HepG2 (cell line): ENCODE data around the gene TNFSF18. TPM values are rescaled to one million over a fixed set of nuclear protein-coding genes. Genes with fewer than 3 reads are reported as not detected.

Source experiments
- ATAC-seq: fragments of 200-7000 bp; cut with Tn5 transposase; 3 replicates; pipeline ENCODE4 v1.9.1; 2020; ENCODE audit warnings: mild to moderate bottlenecking, moderate library complexity
- BruUV-seq: library from RNA; stranded (reverse); fragments of 400-500 nt; replicated peaks from 2 replicates; lab custom pipeline; 2021; lab: Mats Ljungman, UMichigan
- CTCF ChIA-PET: fragments of 300-600 bp; formaldehyde crosslinking; extraction: SDS; loops from one replicate; lab custom pipeline; 2021; ENCODE audit warnings: low total read pairs, inconsistent platforms, low intra/inter-chr PET ratio; lab: Yijun Ruan, JAX
- POLR2A ChIA-PET: fragments of 350-600 bp; sonication (Branson Sonifier 250); formaldehyde crosslinking; loops from one replicate; lab custom pipeline; 2020; ENCODE audit warnings: antibody characterized with exemption, inconsistent platforms; lab: Yijun Ruan, JAX
- DNase-seq: peaks from one replicate; pipeline ENCODE4 v3.0.0-alpha.2; 2015; ENCODE audit warnings: low spot score
- FAIRE-seq: peaks from 3 replicates; lab custom pipeline; 2011; peaks lifted over from hg19 to GRCh38; lab: Jason Lieb, UNC
- H2AFZ ChIP-seq: one replicate; pipeline ENCODE4 v1.6.1; 2011; ENCODE audit warnings: low read length, inconsistent platforms
- H3K27ac ChIP-seq: fragments of 300-600 bp; 3 replicates; pipeline ENCODE4 v1.8.0; 2011; ENCODE audit warnings: mixed run types, mild to moderate bottlenecking, mixed read lengths, low read length, inconsistent platforms; ENCODE audit not compliant: insufficient read depth; ENCODE audit errors: extremely low read length
- H3K27me3 ChIP-seq, 2 experiments: fragments of 200-600 bp in 1 of 2; 2 replicates in 1 of 2; 3 replicates in 1 of 2; pipeline versions ENCODE4 v1.6.0 to v1.8.0; 2011; ENCODE audit warnings: low read length in 2 of 2, mild to moderate bottlenecking in 2 of 2, moderate library complexity in 2 of 2, inconsistent platforms in 1 of 2; ENCODE audit not compliant: insufficient read depth in 2 of 2, control insufficient read depth in 1 of 2
- H3K36me3 ChIP-seq, 2 experiments: fragments of 200-600 bp in 1 of 2; replicated peaks in 1 of 2; 2 replicates in 1 of 2; 3 replicates in 1 of 2; pipeline versions ENCODE4 v1.5.1 to v1.8.0; 2011; ENCODE audit warnings: low read length in 2 of 2, inconsistent platforms in 1 of 2; ENCODE audit not compliant: insufficient read depth in 2 of 2, control insufficient read depth in 1 of 2
- H3K4me1 ChIP-seq: 2 replicates; pipeline ENCODE4 v1.5.1; 2012; ENCODE audit warnings: low read length, inconsistent platforms; ENCODE audit not compliant: insufficient read depth
- H3K4me2 ChIP-seq: 2 replicates; pipeline ENCODE4 v1.6.0; 2011; ENCODE audit warnings: low read depth, low read length, inconsistent platforms
- H3K4me3 ChIP-seq, 3 experiments: fragments of 200-600 bp in 1 of 3; sonication (generic), shearing (Covaris generic) in 1 of 3; replicated peaks in 1 of 3; 2 replicates each; pipeline ENCODE4 v1.5.1; 2011 to 2016; ENCODE audit warnings: low read length in 3 of 3, inconsistent platforms in 2 of 3, low read depth in 2 of 3, mild to moderate bottlenecking in 2 of 3, control low read depth in 1 of 3, mixed read lengths in 1 of 3; ENCODE audit not compliant: insufficient read depth in 1 of 3
- H3K79me2 ChIP-seq: one replicate; pipeline ENCODE4 v1.6.1; 2011; ENCODE audit warnings: low read length, inconsistent platforms; ENCODE audit not compliant: insufficient read depth
- H3K9ac ChIP-seq: 2 replicates; pipeline ENCODE4 v1.6.0; 2011; ENCODE audit warnings: mild to moderate bottlenecking, low read depth, low read length, inconsistent platforms; ENCODE audit not compliant: insufficient read depth
- H3K9me3 ChIP-seq: 2 replicates; pipeline ENCODE4 v1.5.1; 2012; ENCODE audit warnings: mild to moderate bottlenecking, low read length
- H4K20me1 ChIP-seq: 2 replicates; pipeline ENCODE4 v1.6.0; 2011; ENCODE audit warnings: inconsistent platforms, mild to moderate bottlenecking, low read length, moderate library complexity; ENCODE audit not compliant: insufficient read depth
- CERS6 ChIP-seq: sonication (generic); formaldehyde crosslinking; IDR thresholded peaks from 2 replicates; pipeline ENCODE4 v1.5.0; 2020; ENCODE audit warnings: missing genetic modification reagents
- ISL2 ChIP-seq: sonication (generic); formaldehyde crosslinking; IDR thresholded peaks from 2 replicates; pipeline ENCODE4 v1.5.0; 2020; ENCODE audit warnings: missing genetic modification reagents
- KMT2A ChIP-seq: sonication (generic); formaldehyde crosslinking; IDR thresholded peaks from 2 replicates; pipeline ENCODE4 v1.4.0; 2020; ENCODE audit warnings: missing genetic modification reagents
- PHF20 ChIP-seq: sonication (generic); formaldehyde crosslinking; IDR thresholded peaks from 2 replicates; pipeline ENCODE4 v1.5.0; 2020; ENCODE audit warnings: mild to moderate bottlenecking, missing genetic modification reagents
- REL ChIP-seq: sonication (generic); formaldehyde crosslinking; conservative IDR thresholded peaks from 2 replicates; pipeline ENCODE4 v1.8.0; 2022; ENCODE audit warnings: mild to moderate bottlenecking, missing genetic modification reagents, moderate library complexity
- RXRA ChIP-seq: sonication (generic); formaldehyde crosslinking; IDR thresholded peaks from 2 replicates; pipeline ENCODE4 v1.5.1; 2020; ENCODE audit warnings: missing genetic modification reagents
- THAP9 ChIP-seq: sonication (generic); formaldehyde crosslinking; IDR thresholded peaks from 2 replicates; pipeline ENCODE4; 2020; ENCODE audit warnings: missing genetic modification reagents, mild to moderate bottlenecking, borderline replicate concordance
- WIZ ChIP-seq: sonication (generic); formaldehyde crosslinking; IDR thresholded peaks from 2 replicates; pipeline ENCODE4 v1.5.1; 2020; ENCODE audit warnings: mild to moderate bottlenecking, missing genetic modification reagents
- ZBTB37 ChIP-seq: sonication (generic); formaldehyde crosslinking; IDR thresholded peaks from 2 replicates; pipeline ENCODE4 v1.4.0; 2020; ENCODE audit warnings: mild to moderate bottlenecking, missing genetic modification reagents
- ZNF292 ChIP-seq: sonication (generic); formaldehyde crosslinking; IDR thresholded peaks from 2 replicates; pipeline ENCODE4 v1.8.1; 2022; ENCODE audit warnings: mild to moderate bottlenecking, low read depth, missing genetic modification reagents, borderline replicate concordance
- ZNF557 ChIP-seq: sonication (generic); formaldehyde crosslinking; IDR thresholded peaks from 2 replicates; pipeline ENCODE4 v1.4.0; 2020; ENCODE audit warnings: missing genetic modification reagents
- ZNF644 ChIP-seq: IDR thresholded peaks from 2 replicates; pipeline ENCODE4 v1.6.1; 2016; ENCODE audit warnings: low read depth
- WGBS: methylation state at CpG from one replicate; pipeline ENCODE4 v1.1.6; 2017; ENCODE audit warnings: low lambda C conversion rate; 5-methylcytosine and 5-hydroxymethylcytosine counted together
- in situ Hi-C: cut with HindIII; loops from 2 replicates; pipeline ENCODE4 v1.10.0; 2017; ENCODE audit warnings: low pct_unique_long_range_greater_than_20kb; ENCODE audit not compliant: extremely low pct_ligation_motif_present
- intact Hi-C: fragments of 100-400 bp; cut with micrococcal nuclease; formaldehyde crosslinking; loops from one replicate; pipeline ENCODE4 v1.10.0; 2022; ENCODE audit not compliant: unreplicated experiment
- polyA plus RNA-seq, 8 experiments: library from polyadenylated mRNA; depleted of rRNA in 3 of 8; stranded (reverse) in 7 of 8; unstranded in 1 of 8; fragments of >200 nt; fragmentation: Illumina TruSeq in 4 of 8; extraction: Trizol in 4 of 8; gene quantifications; 2 replicates each; pipeline versions ENCODE4 v1.2.1 to v1.2.3, GENCODE V29; 2011 to 2016; ENCODE audit warnings: low read depth in 4 of 8, missing spikeins in 1 of 8, mixed read lengths in 1 of 8; ENCODE audit not compliant: insufficient read depth in 1 of 8
- total RNA-seq, 5 experiments: library from RNA; depleted of rRNA; stranded (reverse); fragments of >200 nt; fragmentation: Illumina TruSeq; extraction: Trizol; gene quantifications; 2 replicates each; pipeline ENCODE4 v1.2.3, GENCODE V29; 2016; ENCODE audit warnings: low read depth in 1 of 5

The TNFSF18 gene
- total and polyA plus RNA-seq, 2 of the 13 experiments (the other 11 are each of a cell fraction or from before 2014, with no cell fraction given): not detected

GRCh38 chr1:172997941-172998361 lies 52.8 kb downstream of the TNFSF18 start:
- H3K36me3 ChIP-seq: no peaks in the 10 kb centered on the region
- FAIRE-seq (no peak), DNase-seq (no peak), ATAC-seq (no peak)
- intact Hi-C loops: no loop called here
- no peak overlapping the region for H3K4me2 ChIP-seq
- no peak overlapping the region for H3K9ac ChIP-seq
- TF ChIP-seq PHF20 (CRISPR knock-in tag): no peak
- TF ChIP-seq THAP9 (CRISPR knock-in tag): no peak
- TF ChIP-seq ZBTB37 (CRISPR knock-in tag): no peak
- no peak for TF ChIP-seq CERS6 (CRISPR knock-in tag)
- TF ChIP-seq ISL2 (CRISPR knock-in tag): no peak
- no peak for TF ChIP-seq KMT2A (CRISPR knock-in tag)
- TF ChIP-seq REL (CRISPR knock-in tag): no peak
- no peak for TF ChIP-seq ZNF557 (CRISPR knock-in tag)
- no peak for TF ChIP-seq RXRA (CRISPR knock-in tag)
- no peak for TF ChIP-seq ZNF292
- TF ChIP-seq WIZ (CRISPR knock-in tag): no peak
- no peak for TF ChIP-seq ZNF644
- in situ Hi-C loops: no loop called here
- H3K4me1 ChIP-seq: no peaks in the 10 kb centered on the region
- H3K79me2 ChIP-seq: no peaks in the 10 kb centered on the region
- ChIA-PET POLR2A (no interaction called here), CTCF (no interaction called here)
- H2AFZ ChIP-seq: no peak overlapping the region
- H4K20me1 ChIP-seq: no peaks in the 10 kb centered on the region
- BruUV-seq: no TSS peak
- no peaks in the 10 kb centered on the region for H3K27me3 ChIP-seq
- no peaks in the 10 kb centered on the region; the same call in 1 of the 2 replicates for H3K9me3 ChIP-seq
- no peak overlapping the region for H3K4me3 ChIP-seq
- H3K27ac ChIP-seq: no peak overlapping the region
- 0% methylated on average over 2 of the region's 2 CpGs for WGBS
